Tibial artery (tissue), 4 donors: ENCODE measurements around the gene IRAG1.

Experiments used
- DNase-seq, 2 donors: peaks; one replicate each; pipeline ENCODE4 v3.0.0-alpha.2; 2019
- H3K27ac ChIP-seq, 2 donors: fragments of 200-600 bp; sonication (generic) in 1 of 2; 1 replicate in 1 of 2; 2 replicates in 1 of 2; pipeline ENCODE4 v1.5.1; 2018 to 2019; ENCODE audit warnings: mild to moderate bottlenecking in 1 of 2
- H3K27me3 ChIP-seq, 2 donors: fragments of 200-600 bp; sonication (generic) in 1 of 2; one replicate each; pipeline versions ENCODE4 v1.5.1 to v1.6.0; 2016 to 2019
- H3K36me3 ChIP-seq, 3 donors: fragments of 200-600 bp; sonication (generic) in 2 of 3; one replicate each; pipeline ENCODE4 v1.5.1; 2016 to 2019; ENCODE audit warnings: mild to moderate bottlenecking in 2 of 3
- H3K4me1 ChIP-seq, 4 donors: fragments of 200-600 bp; sonication (generic) in 2 of 4; 1 replicate in 3 of 4; 2 replicates in 1 of 4; pipeline ENCODE4 v1.5.1; 2016 to 2019
- H3K4me3 ChIP-seq, 2 donors: fragments of 200-600 bp; sonication (generic) in 1 of 2; 1 replicate in 1 of 2; 2 replicates in 1 of 2; pipeline ENCODE4 v1.5.1; 2018 to 2019; ENCODE audit warnings: mild to moderate bottlenecking in 2 of 2
- H3K9me3 ChIP-seq, 3 donors: fragments of 200-600 bp; sonication (generic) in 1 of 3; one replicate each; pipeline ENCODE4 v1.5.1; 2016 to 2019
- CTCF ChIP-seq, 2 experiments: fragments of 200-600 bp in 1 of 2; fragments of 450-650 bp in 1 of 2; IDR thresholded peaks; one replicate each; pipeline ENCODE4 v1.5.1; 2017 to 2019; ENCODE audit warnings: antibody characterized with exemption in 2 of 2, mild to moderate bottlenecking in 1 of 2, moderate library complexity in 1 of 2
- intact Hi-C: fragments of 100-400 bp; cut with DNase I; formaldehyde crosslinking; loops from one replicate; pipeline ENCODE4 v1.15.0; 2023; ENCODE audit warnings: low total_unique reads

Gene IRAG1

GRCh38 chr11:10673501-10674062 is 20.0 kb downstream of the IRAG1 start:
- intact Hi-C loops: no loop called here
- Histone ChIP-seq H3K4me3 (peak overlapping the region in 1 of 2 donors; percentile 33), H3K27ac (peak overlapping the region; percentile 86 to 89), H3K4me1 (peaks cover 0 to 100% (median 67%) of the 10 kb centered on the region in 4 donors), H3K9me3 (no peaks in the 10 kb centered on the region), H3K36me3 (peaks cover 0 to 5% (median 0%) of the 10 kb centered on the region in 3 donors), H3K27me3 (no peaks in the 10 kb centered on the region)
- no peak for TF ChIP-seq CTCF (IDR thresholded peaks at IDR 0.05)
- no peak for DNase-seq

- Histone ChIP-seq H3K27me3 (no peaks in the 10 kb centered on the region), H3K27ac (peak overlapping the region; percentile 86 to 89), H3K9me3 (no peaks in the 10 kb centered on the region), H3K36me3 (no peaks in the 10 kb centered on the region), H3K4me3 (no peak overlapping the region), H3K4me1 (peaks cover 0 to 100% (median 75%) of the 10 kb centered on the region in 4 donors)
- no peak for DNase-seq
- intact Hi-C loops: no loop called here
- TF ChIP-seq CTCF (IDR thresholded peaks at IDR 0.05): no peak
Observed at GRCh38 chr11:10670099-10670498, 23.5 kb downstream of the IRAG1 start.

- intact Hi-C loops: no loop called here
- no peaks in the 10 kb centered on the region for H3K36me3 ChIP-seq
Observed at GRCh38 chr11:10669258-10670033, 24.1 kb downstream of the IRAG1 start.

DNA sequence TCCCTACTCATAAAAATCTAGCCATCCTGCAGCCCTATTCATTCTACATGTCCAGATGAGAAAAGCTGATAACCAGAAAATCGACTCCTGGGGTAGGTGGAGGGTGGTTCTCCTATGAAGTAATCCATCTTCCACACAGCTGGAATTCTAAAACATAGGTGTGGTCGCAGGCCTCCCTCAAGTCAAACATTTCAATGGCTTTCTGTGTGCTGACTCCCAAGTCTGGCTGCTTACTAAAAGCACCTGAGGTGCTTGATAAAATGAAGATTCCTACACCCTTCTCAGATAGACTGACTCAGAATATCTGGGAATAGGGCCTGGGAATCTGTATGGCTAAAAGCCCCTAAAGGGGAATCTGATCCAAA is 26.1 kb downstream of the IRAG1 start:
- no peak for TF ChIP-seq CTCF (IDR thresholded peaks at IDR 0.05)
- no peak for DNase-seq
- no peaks in the 10 kb centered on the region for H3K36me3 ChIP-seq
- intact Hi-C loops: no loop called here
- peaks cover 0 to 100% (median 81%) of the 10 kb centered on the region in 4 donors for H3K4me1 ChIP-seq
- no peaks in the 10 kb centered on the region for H3K9me3 ChIP-seq
- peak overlapping the region; percentile 86 to 89 for H3K27ac ChIP-seq
- no peak overlapping the region for H3K4me3 ChIP-seq
- no peaks in the 10 kb centered on the region for H3K27me3 ChIP-seq

More at GRCh38 chr11:10669258-10670033, 24.1 kb downstream of the IRAG1 start:
- no peak for DNase-seq
- Histone ChIP-seq H3K9me3 (no peaks in the 10 kb centered on the region), H3K4me1 (peaks cover 0 to 100% (median 79%) of the 10 kb centered on the region in 4 donors), H3K27me3 (no peaks in the 10 kb centered on the region), H3K4me3 (peak overlapping the region in 1 of 2 donors; percentile 5), H3K27ac (peak overlapping the region; percentile 86 to 89)
- TF ChIP-seq CTCF (IDR thresholded peaks at IDR 0.05): no peak

DNA sequence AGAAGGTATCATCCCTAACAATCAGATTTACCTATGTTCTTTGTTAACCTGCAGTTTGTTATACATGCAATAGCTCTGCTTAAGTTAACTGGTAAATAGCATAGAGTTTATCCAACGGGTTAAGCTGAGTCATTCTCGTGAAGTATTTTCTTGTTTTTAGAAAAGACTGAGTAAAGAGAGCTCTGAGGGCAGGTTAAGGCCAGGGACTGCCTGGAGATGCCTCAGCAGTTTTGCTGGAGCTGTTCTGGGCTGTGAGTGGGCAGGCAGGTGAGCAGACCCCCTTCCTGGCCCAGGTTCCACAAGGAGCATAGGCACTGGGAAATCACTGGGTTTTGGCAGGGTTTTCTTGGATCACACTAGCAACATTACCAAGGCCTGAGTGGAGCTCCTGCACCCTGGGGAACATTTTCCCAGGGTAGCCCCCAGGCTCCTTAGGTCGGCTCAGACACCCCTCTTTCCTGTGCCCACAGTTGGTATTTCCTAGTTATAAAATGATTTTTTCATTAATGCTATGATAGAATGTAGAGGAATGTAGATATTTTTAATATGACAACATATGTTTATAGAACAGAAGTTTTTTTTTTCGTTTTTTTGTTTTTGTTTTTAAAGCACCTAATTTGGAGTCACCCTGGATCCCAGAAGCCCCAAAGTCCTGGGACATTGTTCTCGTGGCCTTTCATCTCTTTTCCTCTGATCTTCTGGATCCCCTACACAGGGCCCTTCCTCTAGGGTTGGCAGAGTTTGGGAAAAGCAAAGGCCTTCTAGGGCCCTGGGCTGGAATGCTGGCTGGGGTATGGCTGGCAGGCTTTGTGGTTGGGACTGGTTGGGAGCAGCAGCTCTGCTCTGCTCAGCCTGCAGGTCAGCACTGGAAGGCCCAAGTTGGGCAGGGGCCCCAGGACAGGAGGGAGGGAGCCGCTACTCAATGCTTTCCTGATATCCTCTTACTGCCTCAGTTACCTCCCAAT is 26.7 kb downstream of the IRAG1 start:
- intact Hi-C loops: no loop called here
- Histone ChIP-seq H3K27me3 (no peaks in the 10 kb centered on the region), H3K4me3 (no peak overlapping the region), H3K36me3 (no peaks in the 10 kb centered on the region), H3K9me3 (no peaks in the 10 kb centered on the region), H3K4me1 (peaks cover 0 to 100% (median 85%) of the 10 kb centered on the region in 4 donors), H3K27ac (peak overlapping the region; percentile 86 to 89)
- no peak for TF ChIP-seq CTCF (IDR thresholded peaks at IDR 0.05)
- DNase-seq: no peak
